Dermis microvascular lymphatic vessel endothelial cell (primary cell): ENCODE results near the gene NACC2. TPM values are rescaled to one million over a fixed set of nuclear protein-coding genes. Genes with fewer than 3 reads are reported as not detected.
"Not testable (repeated sequence)": the region's sequence is repeated elsewhere in the genome, so short reads cannot be mapped to it uniquely, and the experiment has no call there.

Experiments used
- DNase-seq, 2 donors: peaks; one replicate each; pipeline versions ENCODE4 v3.0.0 to v3.0.0-alpha.2; 2010; ENCODE audit warnings: low read depth in 2 of 2
- total RNA-seq: library from RNA; depleted of rRNA; stranded (reverse); fragments of >200 nt; gene quantifications from 2 replicates; pipeline ENCODE4 v1.2.1, GENCODE V29; 2014

NACC2 gene
- total RNA-seq, 1 donor from 2014 or later, result 12.2 TPM

DNA sequence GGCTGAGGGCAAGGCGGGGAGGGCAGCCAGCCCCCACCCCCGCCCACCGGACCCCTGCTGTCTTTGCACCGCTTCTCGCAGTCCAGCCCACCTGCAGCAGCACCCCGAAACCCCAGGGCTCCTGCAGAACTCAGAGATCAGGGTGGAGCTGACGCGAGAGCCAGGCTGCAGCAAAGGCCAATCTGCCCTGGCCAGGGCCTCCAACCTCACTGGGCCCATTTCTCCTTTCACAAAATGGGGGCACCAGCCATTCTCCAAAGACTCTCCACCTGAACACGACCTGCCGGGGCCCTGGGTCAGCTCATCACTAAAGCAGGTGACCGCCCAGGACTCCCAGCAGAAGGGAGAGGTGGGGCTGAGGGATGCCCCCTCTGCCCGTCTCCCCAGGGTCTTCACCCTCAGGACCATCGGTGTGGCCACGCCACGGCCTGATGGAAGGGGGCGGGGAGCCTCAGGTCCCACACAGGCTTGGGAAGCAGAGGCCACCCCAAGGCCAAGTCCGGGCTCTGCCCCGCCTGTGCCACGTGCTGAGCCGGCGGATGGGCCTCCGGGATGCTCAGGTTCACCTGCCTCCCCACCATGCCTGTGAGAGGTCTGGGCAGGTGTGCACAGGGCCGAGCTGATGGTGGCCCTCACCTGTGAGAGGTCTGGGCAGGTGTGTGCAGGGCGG lies 13.1 kb downstream of the NACC2 start:
- DNase-seq, result no peak

GRCh38 chr9:136081113-136081825 lies 13.8 kb downstream of the NACC2 start:
- no peak for DNase-seq

- no peak for DNase-seq
Observed at GRCh38 chr9:136080716-136081112, 14.4 kb downstream of the NACC2 start.

GRCh38 chr9:136079916-136080246 lies 15.2 kb downstream of the NACC2 start:
- no peak for DNase-seq

GRCh38 chr9:136079211-136079915 lies 15.7 kb downstream of the NACC2 start:
- no peak for DNase-seq

DNA sequence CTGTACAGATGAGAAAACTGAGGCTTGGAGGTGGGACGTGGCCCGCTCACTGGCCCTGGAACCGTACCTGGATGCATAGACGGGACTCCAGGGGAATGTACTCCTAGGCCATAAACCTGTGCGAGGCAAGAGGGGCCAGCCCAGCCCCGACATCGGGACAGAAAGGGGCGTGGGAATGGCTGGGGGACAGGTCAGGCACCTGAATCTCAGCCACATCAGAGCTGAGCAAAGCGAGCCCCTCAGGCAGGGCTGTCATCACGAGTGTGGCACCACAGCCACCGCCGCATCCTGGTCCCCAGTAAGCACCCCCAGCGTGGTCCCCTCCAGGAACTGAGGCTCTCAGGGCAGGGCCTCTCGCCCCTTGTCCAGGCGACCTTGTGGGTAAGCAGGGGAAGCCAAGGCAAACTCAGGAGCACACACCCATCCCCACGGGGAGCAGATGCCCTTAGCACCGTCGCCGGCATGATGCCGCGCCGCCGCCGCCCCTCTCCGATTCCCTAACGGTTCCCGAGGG lies 16.5 kb downstream of the NACC2 start:
- DNase-seq, result no peak

DNA sequence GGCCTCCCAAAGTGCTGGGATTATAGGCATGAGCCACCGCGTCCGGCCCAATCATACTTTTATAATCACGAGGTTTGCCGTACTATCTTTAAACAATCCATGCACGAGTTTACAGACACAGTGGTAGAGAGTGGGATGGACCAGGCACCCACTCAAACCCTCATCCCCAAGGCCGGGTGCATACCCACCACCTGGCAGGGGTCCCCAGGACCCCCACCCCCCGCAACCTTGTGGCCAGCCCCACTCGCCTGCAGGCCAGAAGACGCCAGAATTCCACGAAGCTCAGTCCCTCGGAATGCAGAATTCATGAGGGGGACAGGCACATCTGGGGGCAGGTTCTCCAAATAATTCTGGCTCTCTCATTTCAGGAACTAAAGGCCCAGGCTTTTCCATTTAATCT lies 17.1 kb downstream of the NACC2 start:
- DNase-seq, result no peak

- DNase-seq, result no peak
Observed at GRCh38 chr9:136077491-136077890, 17.6 kb downstream of the NACC2 start.

- no peak for DNase-seq
Observed at GRCh38 chr9:136075881-136076678, 19.0 kb downstream of the NACC2 start.

DNA sequence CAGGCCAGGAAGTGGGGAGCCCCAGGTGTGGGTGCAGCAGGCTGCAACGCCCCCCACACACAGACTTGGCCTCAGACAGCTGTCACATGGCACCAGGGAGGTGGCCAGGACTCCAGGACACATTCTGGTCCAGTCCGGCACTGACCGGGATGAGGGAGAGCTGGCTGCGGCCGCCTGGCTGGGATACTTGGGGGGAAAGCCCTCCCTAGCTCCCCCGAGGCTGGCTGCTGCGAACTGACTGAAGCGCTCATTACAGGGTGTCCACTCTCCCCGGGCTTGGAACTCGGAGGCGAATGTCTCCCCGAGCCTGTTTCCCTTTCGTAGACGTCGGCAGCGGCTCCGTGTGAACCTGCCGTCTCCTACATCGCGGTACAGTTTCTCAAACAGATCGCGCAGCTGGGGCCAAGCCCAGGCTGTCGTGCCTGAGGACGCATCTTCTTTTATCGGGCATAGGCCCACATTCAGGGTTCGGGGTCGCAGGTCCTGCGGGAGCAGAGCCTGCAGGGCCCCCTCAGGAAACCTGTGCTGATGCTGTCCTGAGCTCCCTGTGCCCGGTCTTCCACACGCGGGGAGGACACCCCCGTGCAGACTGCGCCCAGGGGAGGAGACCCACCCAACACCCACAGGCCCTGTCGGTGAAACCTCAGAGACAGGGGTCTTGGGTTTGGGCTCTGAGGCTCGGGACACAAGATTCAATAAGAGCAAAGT lies 19.8 kb downstream of the NACC2 start:
- no peak for DNase-seq

DNA sequence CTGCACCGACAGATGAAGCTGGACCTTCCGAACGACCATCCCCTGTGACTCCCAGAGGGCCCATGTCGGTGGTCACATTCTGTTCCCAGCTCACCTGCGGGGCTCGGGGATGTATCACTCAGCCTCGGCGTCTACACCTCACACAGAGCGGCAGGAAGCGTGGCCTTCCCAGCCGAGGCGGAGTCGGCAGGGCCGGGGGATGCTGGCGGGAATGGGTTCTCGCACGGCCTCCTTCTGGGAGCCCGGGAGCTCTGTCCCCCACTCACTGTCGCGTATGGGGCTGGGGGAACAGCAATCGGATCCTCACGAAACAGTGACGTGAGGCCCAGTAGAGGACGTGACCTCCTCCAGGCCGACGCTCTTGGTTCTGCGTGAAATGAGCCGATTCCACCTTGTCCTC lies 20.4 kb downstream of the NACC2 start:
- DNase-seq, result no peak

DNA sequence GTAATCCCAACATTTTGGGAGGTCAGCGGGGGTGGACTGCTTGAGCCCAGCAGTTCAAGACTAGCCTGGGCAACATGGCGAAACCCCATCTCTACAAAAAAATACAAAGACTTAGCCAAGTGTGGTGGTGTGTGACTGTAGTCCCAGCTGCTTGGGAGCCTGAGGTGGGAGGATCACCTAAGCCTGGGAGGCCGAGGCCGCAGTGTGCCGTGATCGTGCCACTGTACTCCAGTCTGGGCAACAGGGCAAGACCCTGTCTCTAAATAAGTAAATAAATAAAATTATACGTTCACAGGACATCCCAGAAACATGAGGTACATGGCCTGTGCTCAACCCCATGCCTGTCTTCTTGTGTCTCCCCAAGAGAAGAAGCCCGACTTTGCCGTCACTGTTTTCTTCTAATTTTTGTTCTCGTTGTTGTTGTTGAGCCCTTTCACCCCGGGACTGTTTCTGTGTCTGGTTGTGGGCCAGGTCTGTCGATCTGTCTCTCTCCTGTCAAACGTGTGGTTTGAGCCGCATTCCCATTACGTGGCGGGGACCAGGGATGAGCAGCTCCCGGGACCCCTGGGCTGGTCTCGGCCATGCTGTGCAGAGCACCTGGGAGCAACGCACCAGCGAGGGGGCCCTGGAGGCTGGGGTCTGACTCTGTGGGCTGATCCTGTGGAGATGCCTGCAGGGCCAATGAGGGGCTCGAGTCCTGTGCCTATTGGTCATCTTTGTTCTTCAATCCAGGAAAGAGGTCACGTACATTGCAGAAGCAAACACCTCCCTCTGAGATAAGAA lies 32.2 kb downstream of the NACC2 start:
- no peak for DNase-seq

DNA sequence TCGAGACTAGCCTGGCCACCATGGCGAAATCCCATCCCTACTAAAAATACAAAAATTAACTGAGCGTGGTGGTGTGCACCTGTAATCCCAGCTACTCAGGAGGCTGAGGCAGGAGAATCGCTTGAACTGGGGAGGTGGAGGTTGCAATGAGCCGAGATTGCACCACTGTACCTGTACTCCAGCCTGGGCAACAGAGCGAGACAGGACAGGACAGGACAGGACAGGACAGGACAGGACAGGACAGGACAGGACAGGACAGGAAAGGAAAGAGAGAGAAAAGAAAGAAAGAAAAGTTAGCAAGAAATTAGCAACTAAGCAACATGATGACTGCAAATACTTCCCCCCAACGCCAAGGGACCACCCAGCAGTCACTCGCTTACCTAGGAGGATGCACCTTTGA lies 33.2 kb downstream of the NACC2 start:
- not testable (repeated sequence) for DNase-seq

DNA sequence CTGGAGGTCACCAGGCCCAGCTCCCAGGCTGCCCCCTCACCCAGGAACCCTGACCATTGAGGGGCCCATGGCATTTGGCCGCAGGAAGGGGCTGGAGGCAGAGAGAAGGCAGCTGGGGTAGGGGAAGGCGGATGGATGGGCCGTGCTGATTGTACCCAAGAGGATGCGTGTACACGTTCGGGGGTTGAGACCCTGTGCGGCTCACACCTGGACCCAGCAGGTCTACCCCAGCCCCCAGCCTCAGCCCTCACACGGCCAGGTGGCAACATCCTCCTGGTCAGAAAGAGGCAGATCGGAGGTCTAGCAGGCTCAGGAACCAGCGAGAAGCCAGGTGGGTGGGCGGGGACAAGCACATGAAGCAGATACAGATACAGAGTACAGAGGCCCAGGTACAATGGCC lies 33.7 kb downstream of the NACC2 start:
- DNase-seq, result no peak

GRCh38 chr9:136060671-136061371 lies 34.3 kb downstream of the NACC2 start:
- DNase-seq, result no peak

- no peak for DNase-seq
Observed at GRCh38 chr9:136059851-136060670, 35.0 kb downstream of the NACC2 start.

DNA sequence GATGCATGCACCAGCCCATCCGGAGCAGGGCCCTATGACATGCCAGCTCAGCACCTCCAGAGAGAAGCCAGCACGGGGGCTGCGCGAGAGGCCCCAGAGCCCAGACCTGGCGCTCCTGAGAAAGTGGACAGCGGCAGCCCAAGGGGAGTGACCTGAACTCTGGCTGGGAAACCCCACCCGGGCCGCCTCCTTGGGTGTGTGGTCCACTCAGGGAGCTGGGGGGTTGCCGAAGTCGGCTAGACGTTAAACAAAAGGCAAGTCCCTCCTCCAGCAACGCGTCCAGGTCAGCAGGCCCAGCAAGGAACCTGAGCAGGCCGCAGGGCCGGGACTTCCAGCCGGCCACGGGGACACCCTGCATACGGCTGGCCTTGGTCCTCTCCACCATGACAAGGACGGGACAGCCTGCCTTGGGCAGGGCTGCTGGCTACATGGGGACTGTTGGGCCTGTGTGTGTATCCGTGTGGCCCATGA lies 35.7 kb downstream of the NACC2 start:
- DNase-seq, result no peak

DNA sequence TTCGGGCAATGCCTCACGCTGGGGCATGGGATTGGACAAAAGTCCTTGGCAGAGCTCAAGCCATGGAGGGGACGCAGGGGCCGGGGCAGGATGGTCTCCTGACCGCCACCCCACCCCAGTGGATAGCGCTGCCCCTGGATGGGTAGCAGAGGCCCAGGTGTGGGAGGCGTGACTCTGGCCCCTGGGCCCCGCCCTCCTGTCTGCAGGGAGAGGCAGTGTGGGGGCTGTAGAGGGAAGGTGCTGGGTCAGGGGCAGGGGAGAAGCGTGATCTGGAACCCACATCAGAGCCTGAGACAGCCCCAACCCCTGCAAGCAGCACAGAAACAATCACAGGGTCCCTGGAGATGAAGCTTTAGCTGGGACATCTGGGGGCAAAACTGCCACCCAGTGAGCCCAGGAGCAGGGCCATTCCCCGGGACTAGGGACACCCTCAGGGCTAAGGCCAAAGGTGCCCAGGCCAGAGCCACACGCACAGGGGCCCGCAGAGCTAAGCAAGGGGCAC lies 36.2 kb downstream of the NACC2 start:
- no peak for DNase-seq

- DNase-seq, result no peak
Observed at GRCh38 chr9:136058084-136058483, 37.0 kb downstream of the NACC2 start.
